NCI-H1417 (cell line): ENCODE data around the gene PLD1.
"Not testable (repeated sequence)": the region's sequence is repeated elsewhere in the genome, so short reads cannot be mapped to it uniquely, and the experiment has no call there.

Experiments used
- DNase-seq, 3 experiments: peaks; one replicate each; lab custom pipeline; 2025; lab: John Stamatoyannopoulos, UW

The PLD1 gene

DNA sequence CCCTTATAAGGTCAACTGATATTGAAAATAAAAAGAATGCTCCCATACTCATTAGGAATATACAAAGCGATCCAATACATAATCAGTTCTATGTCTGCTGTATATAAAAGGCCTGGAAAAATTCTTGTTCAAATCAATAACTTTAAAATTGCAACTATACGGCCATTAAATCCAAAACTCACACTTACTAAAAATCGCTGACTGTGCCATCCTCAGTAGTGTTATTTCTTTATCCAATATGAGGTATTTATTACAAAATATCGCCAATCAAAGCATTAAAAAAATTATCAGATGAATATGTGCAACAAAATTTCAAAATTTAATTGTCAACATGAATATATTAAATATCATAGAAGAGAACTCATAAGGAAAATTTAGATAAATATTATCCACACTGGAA, 146.5 kb downstream of the PLD1 start:
- DNase-seq: no peak

DNA sequence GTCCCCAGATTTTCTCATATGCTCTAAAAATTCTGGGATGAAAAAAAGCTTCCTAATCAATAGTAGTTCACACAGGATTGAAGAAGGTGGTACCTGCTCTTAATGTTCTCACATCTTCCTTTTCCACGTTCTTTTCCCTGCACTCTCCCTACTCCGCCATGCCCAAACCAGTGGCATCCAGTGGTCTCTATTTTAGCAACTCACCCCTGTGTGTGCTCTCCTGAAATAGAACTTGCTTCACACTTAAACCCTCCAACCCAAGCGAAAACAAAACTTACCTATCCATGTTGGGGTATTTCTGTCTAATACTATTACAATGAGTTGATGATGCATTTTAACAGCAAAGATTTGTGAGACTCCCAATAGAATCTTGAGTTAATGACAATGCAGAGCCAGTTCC, 148.8 kb downstream of the PLD1 start:
- no peak for DNase-seq

DNA sequence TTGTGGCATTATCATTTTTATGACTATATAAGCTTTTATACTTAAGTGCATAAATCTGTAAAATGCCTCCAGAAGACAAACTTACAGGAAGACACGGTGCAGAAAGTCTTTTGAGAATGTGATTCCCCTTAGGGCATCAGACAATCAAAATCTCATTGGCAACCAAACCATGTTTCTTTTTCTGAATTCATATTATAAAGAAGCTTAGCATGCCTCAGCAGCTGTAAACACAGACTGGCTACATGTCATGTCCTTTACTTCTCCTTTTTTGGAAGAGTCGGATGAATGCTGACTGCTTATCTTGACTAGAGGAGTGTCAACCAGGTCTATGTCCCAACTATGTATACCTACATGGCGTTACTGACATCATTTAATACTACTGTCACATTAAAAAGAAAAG, 150.1 kb downstream of the PLD1 start:
- no peak for DNase-seq

GRCh38 chr3:171658841-171659240, 151.4 kb downstream of the PLD1 start:
- no peak for DNase-seq

DNA sequence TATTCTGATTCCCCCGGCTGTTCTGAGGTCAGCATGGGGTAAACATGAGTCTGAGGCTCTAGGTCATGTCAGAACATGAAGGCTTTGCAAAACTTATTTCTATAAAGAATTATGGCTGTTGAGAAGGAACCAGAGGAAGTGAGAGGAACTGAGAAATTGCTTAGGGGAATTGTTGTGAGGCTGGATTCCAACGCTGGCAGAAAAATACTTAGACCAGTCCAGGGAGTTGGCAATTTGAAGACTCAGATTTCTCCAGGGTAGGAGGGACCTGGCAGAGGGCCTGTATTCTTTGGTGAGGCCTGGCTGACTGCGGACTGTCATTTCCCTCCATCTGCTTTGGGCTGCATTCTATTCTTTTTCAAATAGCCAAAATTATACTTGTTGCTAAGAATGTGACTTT, 155.5 kb downstream of the PLD1 start:
- DNase-seq: no peak

GRCh38 chr3:171654326-171654725, 156.0 kb downstream of the PLD1 start:
- no peak for DNase-seq

GRCh38 chr3:171653701-171654100, 156.6 kb downstream of the PLD1 start:
- DNase-seq: no peak

DNA sequence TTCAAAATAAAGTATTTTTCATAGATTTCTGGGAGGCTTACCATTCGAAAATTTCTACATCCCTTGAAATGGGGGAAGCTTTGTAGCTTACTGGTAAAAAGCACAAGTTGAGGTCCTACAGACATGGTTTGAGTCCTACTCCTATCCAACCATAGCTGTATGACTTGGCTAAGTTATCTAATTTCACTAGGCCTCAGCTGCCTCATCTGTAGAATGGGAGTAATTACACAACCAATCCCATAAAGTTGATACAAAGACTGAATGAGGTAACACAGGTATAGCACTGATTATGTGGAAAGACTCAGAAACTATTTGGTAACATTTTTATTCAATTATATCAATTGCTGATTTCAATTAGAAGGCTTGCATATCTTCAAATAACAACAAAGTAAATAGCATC, 157.4 kb downstream of the PLD1 start:
- DNase-seq: no peak

- DNase-seq: no peak
Observed at GRCh38 chr3:171649911-171650592, 160.2 kb downstream of the PLD1 start.

- no peak for DNase-seq
Observed at GRCh38 chr3:171649267-171649666, 161.0 kb downstream of the PLD1 start.

- DNase-seq: no peak
Observed at GRCh38 chr3:171648069-171648468, 162.2 kb downstream of the PLD1 start.

DNA sequence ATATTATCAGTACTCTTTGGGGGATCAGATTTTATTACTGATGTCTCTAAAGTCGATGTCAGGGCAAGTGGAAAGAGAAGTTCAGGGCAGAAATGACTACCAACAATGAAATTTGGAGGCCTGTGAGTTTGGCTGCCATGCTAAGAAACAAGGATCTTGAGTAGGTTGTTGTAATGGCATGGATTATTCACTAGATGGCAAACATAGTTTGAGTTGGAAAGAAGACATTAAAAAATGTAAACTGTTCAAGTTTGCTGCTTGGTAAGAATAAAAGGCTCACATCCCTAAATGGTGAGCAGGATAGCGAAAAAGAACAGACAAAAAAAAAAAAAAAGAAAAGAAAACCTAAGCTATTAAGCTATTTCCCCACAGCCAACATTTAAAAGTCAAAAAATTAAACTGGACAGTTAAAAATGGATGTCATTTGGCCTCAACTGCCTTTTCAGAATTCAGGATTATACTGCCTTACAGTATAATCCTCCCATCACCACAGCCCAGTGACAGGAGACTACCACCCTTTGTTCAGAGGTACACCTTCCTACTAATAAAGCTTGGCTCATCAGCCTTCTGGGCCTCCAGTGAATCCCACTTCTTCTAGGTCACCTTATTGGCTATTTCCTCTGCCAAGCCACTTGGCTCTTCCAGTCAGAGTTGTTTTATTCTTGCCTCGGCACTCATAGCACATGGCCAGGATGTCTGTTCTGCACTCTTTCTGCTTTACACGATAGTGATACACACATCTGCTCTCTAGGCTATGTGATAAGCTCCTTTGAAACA, 163.7 kb downstream of the PLD1 start:
- peak; percentile 30 to 79 (median 31) for DNase-seq

- peak in 1 of 3 experiments; percentile 67 for DNase-seq
Observed at GRCh38 chr3:171644681-171645080, 165.6 kb downstream of the PLD1 start.

DNA sequence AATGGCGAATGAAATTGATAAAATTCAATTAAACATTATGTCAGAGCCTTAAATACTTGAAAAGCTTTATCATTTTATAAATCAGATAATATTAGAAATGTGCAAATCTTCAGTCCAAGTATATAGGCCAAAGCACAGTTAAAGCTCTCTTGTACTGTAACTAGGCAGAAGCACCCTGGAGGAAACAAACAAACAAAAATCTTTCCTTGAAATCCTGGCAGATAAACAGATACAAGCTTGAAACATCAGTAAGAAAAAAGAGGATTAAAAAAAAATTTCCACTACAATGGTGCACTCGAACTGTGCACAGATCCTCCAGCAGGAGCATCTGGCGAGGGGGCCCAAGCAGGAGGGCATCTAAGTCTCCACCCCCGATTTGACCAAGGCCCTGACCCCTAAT, 166.6 kb downstream of the PLD1 start:
- no peak for DNase-seq

DNA sequence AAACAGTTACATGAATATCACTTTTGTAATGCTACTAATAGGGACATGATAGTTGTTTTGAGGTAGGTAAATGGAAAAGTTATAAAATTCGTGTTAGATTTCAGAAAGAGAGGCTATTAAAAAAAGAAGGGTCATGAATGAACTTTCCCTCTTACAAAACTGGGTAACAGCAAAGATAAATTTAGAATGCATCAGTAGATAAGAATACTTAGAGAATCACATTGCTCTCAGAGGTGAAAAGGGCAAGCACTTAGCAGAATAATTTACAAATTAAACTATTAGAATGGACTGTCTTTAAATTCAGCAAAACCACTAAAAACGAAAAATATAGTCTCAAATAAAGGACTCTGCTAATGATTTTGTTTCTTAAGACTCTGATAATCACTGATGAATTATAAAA, 167.2 kb downstream of the PLD1 start:
- DNase-seq: no peak

GRCh38 chr3:171640520-171641412, 169.5 kb downstream of the PLD1 start:
- no peak for DNase-seq

DNA sequence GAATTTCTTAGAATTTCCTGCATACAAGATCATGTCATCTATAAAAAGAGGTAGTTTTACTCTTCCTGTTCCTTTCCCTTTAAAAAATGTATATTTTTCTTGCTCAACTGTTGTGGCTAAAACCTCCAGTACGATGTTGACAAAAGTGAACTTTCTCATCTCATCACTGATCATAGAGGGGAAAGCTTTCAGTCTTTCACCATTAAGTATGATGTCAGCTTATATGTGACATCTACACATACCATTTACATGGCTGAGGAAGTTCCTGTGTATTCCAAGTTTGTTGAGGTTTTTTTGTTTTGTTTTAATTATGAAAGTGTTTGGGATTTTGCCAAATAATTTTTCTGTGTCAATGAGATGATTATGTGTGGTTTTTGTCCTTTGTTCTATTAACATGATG, 173.6 kb downstream of the PLD1 start:
- no peak for DNase-seq

- no peak for DNase-seq
Observed at GRCh38 chr3:171632766-171633165, 177.5 kb downstream of the PLD1 start.

- not testable (repeated sequence) for DNase-seq
Observed at GRCh38 chr3:171626799-171627198, 183.5 kb downstream of the PLD1 start.

GRCh38 chr3:171622126-171622525, 188.2 kb downstream of the PLD1 start:
- no peak for DNase-seq

- no peak for DNase-seq
Observed at GRCh38 chr3:171620825-171621434, 189.4 kb downstream of the PLD1 start.

- no peak for DNase-seq
Observed at GRCh38 chr3:171616798-171617197, 193.5 kb downstream of the PLD1 start.
